Fibroblast of skin of back (primary cell): Measurements from ENCODE around the gene CETN1. TPM values are rescaled to one million over a fixed set of nuclear protein-coding genes. Genes with fewer than 3 reads are reported as not detected.
A peak's percentile ranks its signal among the peaks of the same experiment; 100 is the strongest.

Experiments
- DNase-seq: peaks from one replicate; pipeline ENCODE4 v3.0.0-alpha.2; 2013
- polyA plus RNA-seq, 2 experiments: library from polyadenylated mRNA; unstranded; fragments of 120-200 nt; gene quantifications; one replicate each; pipeline ENCODE4 v1.2.1, GENCODE V29; 2013; ENCODE audit not compliant: insufficient read length in 2 of 2

The CETN1 gene
- not detected for polyA plus RNA-seq (2013, experiment 1 of 2; ENCODE audit: insufficient read length)
- not detected for polyA plus RNA-seq (2013, experiment 2 of 2; ENCODE audit: insufficient read length)

DNA sequence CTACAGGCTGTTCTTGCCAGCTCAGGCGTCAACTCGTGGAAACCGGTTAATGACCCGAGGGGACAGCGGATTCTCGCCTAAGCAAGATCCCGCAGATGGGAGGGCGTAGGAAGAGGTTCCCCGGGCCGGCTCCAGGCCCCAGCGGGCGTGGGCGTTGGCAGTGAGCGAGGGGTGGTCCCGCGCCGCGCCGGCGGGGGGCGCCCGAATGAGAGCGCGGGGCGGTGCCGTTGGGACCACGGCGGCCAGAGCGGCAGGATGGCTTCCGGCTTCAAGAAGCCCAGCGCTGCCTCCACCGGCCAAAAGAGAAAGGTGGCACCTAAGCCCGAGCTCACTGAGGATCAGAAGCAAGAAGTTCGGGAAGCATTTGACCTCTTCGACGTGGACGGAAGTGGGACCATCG lies at the start of gene CETN1:
TSS of gene CETN1 (plus strand) at position 227 of the 400 bp plus-strand sequence. CDS start at position 256, 29 bp downstream.
- no peak for DNase-seq

DNA sequence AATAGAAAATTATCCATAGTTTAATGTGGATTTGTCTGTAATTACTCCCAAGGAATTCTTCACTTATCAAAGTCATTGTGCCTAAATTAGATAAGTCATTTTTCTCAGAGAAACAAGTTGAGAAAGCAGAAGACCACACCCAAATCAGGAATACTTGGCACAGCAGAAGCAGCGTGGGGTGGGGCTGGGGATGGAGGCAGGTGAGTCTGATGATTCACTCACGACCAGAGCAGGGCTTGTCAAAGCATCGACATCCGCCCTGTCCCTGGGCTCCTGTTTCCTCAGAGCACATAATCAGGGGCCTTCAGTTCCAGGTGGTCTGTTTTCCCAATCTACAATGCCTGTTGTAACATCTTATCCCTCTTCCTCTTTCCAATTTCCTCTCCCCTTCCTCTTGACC lies 48.2 kb upstream of the CETN1 start:
- DNase-seq = no peak

DNA sequence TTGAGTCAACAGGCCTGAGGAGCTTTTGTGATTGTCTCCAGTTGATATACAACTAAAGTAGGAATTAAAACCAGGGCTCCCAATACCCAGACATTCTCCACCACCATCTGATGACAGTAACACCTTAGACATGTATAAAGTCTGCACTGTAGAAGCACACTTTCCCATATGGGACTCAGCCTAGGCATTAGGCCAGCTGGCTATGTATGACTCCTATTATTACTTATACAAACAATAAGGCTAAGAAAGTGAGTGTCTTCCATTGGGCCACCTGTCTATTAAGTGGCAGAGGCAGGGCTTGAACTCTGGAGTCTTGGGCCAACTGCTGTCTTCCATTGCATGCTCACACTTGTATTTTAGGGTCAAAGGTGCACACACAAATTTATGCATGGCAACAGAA lies 47.5 kb upstream of the CETN1 start:
- DNase-seq = no peak

DNA sequence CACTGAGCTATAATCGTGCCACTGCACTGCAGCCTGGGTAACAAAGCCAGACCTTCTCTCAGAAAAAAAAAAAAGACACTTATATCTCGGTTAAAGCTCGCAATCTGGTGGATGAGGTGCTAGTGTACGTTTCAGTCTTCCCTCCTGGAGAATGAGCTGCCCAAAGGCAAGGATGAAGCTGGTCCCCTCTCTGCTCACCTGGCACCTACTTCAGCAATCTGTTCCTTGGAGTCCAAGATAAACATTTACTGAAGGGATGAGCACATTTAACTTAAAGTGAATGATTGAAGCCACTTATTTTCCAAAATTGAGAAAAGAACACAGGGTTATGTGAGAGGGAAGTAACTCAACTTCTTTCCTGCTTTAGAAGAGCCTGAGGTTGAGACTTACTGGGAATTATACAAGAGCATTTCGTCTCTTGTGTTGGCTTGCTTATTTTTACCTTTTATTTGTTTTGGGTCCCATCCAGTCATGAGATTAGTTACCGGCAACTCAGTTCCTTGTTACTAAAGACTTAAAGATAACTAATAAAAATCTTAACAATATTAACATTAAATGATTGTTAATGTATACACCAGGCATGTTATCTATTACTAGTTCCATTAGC lies 46.1 kb upstream of the CETN1 start:
- DNase-seq = no peak

DNA sequence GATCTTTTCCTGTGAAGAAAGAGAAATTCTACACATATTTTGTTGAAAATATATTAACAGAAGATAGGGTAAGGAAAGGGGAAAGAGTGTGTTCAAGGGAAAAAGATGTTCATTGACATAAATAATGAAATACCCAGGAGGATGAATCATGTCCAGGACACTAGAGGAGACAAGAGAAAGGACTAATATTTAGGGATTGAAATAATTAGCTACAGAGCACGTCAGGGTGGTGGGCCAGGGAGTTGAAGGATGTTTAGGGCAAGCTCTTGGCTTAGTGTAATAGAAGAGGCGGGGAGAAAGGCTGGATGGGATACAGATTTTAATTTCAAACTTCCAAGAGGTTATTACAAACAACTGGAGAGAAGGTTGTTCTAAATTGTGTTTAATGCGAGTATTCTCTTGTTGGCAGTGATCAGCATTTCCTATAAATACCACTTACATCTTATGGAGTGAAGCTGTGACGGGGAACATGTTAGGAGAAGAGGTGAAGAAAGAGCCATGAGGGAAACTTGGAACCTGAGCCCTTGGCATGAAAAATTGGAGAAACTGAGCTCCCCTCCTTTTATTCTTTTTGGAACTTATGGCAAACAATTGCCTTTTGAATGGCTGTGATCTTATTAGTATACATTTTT lies 36.6 kb upstream of the CETN1 start:
- no peak for DNase-seq

DNA sequence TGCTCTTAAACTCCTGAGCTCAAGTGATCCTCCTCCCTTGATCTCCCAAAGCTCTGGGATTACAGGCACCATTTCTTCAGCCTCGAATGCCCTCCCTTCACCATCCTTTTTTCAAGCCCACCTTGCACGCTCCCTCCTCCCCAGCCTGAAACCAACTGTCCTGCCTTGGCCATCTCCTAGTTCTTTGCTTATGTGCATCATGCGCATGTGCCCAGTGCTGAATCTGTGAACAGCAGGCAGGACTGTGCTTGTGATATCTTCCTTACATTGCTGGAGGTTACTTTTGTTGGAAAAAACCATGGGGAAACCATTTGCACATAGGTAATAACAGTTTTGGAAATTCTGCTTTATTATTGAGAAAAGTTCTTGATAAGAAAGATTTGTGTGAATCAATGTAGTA lies 30.2 kb upstream of the CETN1 start:
- DNase-seq = no peak

DNA sequence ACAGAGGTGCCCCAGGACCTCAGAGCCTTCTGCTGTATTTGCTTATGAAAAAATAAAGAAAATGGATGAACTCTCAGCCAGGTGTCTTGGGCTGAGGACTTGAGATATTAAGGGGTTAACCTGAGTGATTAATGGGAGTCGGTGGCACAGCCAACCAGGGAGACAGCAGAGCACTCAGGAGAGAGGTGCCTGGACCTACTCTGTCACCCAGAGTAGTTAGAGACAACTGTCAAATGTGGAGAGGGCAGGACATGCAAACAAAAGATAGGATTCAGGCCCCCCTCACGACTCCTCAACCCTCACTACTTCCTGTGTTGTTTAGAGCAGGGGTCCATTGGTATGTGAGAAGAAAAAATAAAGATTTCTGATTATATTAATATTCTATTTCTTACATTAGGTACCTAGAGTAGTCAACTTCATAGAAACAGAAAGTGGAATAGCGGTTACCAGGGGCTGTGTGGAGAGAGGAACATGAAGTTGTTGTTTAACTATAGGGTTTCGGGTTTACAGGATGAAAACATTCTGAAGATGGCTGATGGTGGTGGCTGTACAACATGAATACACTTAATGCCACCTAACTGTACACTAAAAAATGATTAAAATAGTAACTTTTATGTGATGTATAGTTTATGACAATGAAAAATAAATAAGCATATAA lies 28.6 kb upstream of the CETN1 start:
- no peak for DNase-seq

DNA sequence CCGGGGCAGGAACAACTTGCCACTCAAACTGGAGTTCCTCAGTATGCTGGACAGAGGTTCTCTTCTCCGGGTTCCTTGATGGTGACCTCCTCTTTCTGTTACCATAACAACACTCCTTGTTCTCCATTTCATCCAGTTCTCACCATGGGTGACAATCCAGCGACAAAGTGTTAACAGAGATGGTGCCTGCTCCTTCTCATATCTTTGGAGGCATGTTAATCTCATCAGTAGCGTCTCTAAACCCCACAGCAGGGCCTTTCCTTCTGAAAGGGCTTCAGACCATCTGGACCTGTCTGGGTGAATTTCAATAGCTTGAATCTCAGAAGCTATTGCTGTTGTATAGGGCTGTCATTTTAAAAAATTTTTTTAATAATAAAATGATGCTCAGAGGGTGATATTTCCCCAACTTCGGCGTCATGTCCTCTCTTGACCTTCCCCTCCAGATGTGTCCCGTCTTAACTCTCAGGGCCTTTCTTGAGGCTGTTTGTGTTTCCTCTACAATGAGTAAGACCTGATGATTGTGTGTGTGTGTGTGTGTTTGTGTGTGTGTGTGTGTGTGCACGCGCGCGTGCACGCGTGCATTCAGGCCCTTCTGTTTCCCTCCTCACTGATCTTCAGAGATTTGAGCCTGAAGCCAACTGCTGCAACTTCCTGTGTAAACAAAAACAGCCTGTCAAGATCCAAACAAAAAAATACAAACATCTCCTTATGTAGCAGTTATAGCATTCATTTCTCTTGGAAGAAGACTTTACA lies 24.3 kb upstream of the CETN1 start:
- peak; percentile 9 for DNase-seq

DNA sequence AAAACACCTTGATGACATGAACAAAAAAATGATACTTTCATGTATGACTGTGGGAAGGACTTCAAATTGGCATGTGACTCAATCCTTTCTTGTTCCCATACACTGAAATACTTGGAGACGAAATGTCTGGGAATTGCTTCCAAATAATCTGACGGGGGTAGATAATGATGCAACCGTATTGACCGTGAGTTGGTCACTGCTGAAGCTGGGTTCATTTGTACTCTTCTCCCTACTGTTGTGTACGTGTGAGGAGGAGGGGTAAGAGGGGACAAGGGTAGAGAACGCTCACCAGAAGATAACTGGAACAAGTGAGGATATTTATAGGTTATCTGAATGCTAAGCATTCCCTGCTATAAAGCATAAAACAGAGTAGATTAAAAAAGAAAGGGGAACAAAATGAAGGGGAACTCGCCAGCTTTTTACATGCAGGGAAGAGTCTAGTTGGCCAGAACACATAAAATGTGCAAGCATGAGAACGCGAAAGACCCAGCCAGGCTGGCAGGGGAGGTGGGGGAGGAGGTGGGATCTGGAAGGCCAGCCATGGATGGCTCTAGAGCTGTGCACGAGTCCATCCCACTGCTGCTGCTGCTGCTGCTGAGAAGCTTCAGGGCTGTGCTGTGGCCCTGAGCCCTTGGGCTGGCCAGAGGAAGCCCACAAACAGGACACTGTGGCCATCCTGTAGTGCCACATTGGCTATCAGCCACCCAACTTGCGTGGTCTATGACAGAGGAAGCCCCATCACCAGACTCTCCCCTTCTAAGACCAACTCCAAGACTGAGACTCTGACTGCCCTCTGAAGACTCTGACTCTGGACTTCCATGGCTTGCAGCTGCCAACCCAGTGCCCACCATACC lies 15.2 kb upstream of the CETN1 start:
- DNase-seq = no peak

DNA sequence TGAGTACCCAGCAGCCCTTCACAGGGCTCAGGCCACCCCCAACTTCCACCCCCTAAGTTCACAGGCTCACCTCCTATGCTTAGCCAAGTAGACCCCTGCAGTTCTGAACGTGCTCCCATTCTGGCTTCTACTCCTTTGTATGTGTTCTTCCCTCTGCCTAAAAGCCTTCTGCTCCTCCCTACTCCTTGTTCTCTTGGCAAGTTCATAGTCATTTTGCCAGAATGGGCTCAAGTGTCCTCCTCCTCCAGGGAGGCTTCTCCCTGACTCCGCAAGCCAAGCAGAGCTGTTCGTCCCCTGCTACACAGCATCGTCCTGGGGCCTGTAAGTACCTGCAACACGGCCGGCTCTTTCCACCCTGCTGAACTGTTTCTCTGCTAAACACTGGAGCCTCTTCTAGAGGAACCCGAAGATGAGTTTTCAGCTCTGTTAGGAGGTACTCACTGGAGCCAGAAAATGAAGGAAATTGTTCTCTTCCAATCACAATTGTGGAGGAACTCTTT lies 14.6 kb upstream of the CETN1 start:
- no peak for DNase-seq

DNA sequence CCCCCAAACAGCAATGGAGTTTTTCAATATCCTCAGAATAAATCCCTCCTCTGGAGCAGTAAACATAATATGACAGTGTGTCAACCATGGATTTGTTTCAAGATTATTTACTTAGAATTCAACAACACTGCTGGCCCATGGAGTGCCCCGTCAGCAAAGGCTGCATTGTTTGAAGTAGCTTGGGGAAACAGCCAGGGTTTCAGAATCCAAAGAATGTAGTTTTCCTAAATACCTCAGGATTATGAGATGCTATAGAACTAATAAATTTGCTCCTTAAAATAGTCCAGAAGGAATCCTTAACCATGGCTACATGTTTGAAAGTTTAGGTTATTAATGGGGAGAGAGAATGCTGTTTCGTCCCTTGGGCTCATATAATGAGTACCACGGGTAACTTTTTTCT lies 13.1 kb upstream of the CETN1 start:
- DNase-seq = peak; percentile 35

DNA sequence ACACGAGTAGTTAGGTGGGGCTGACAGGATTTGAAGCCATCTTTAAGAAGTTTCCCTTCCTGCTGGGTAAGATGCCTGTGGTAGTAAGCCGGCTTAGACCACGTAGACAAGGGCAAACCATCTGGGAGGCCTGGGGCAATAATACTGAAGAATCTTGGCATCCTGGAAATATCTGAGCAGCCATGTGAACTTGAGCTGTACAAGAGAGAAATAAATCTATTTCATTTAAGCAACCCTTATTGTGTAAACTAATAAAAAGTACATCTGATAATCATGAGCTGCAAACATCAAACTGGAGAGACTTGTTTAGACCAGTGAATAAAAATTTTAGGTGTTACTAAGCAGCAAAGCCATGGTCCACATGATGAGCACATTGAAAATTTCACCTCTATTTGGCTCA lies 11.4 kb upstream of the CETN1 start:
- no peak for DNase-seq

DNA sequence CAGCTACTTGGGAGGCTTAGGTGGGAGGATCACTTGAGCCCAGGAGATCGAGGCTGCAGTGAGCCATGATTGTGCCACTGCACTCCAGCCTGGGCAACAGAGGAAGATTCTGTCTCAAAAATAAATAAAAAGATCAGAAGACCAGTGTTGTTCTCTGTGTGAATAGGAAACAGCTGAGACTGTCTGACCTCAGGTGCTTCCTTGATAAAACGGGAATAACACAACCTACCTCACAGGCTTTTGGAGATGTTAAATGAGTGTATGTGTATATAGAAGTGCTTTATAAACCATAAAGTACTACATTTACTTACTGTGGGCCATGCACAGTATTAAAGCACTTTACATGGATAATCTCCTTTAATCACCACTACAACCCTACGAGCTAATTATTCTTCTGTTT lies 9.9 kb upstream of the CETN1 start:
- DNase-seq = no peak

DNA sequence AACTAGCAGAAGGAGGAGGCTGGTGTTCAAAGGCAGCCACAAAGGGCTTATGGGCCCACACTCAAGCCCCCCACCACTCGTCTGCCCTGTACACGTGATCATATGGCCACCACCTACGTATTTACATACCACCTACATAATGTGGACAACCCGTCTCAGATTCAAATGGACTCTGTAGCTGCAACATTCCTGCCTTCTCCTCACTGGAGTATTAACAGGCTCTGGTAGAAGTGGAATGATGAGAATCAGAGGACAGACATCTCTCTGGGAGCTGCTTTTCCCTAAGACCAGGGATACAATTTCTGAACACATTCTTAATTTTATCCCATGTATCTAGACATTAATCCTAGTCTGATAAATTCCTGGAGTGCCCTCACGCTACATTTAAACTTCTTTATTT lies 9.5 kb upstream of the CETN1 start:
- no peak for DNase-seq

DNA sequence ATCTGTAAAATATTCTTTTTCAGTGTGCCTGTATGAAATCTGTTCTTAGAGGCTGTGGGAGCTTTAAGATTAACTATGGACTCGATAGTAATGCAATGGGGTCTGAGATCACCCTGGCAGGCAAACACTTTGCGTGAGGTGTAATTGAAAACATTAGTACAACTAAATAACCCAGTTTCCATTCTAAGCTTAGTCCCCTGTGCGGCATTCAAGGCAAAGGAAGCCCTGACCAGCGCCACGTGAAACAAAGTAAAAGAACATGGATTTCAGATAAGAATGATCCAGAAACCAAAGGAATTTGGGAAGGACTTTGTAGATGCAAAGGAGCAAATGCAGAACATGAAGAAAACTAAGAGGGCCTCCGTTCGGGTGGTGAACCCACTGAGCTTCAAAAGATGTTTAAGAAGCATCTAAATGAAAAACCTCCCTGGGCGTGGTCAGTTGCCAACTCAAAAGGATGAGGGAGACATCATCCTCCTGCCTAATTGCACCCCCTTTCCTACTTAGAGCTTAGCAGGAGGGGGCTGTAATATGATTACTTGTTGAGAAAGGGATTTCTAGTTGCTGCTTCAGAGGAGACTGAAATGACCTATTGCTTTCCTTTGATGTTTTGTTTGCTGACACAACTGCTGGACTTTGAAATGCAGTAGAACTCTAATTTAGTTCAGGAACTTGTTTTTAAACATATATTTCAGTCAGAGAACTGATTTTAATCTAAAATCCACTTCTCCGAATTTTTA lies 7.9 kb upstream of the CETN1 start:
- DNase-seq = no peak

DNA sequence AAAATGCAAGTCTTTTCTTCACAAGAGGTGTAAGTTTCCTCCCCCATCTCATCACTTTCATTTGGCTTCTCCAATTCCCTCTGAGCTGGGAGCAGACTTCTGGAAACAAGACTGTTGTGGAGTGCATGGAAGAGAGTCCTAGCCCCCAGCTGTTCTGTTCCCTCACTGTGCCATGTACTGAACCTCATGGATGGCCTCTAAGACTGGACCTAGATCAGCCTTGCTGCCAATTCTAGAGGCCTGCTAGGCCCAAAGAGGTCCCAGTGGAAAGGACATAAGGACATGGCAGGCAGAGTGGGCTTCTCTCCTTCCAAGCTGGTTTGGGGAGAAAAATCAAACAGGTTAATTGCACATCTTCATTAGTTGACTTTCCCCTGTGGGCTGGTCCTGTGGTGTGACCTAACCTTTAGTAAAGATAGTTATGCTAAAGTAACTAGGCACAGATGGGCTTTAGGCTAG lies 7.3 kb upstream of the CETN1 start:
- no peak for DNase-seq

DNA sequence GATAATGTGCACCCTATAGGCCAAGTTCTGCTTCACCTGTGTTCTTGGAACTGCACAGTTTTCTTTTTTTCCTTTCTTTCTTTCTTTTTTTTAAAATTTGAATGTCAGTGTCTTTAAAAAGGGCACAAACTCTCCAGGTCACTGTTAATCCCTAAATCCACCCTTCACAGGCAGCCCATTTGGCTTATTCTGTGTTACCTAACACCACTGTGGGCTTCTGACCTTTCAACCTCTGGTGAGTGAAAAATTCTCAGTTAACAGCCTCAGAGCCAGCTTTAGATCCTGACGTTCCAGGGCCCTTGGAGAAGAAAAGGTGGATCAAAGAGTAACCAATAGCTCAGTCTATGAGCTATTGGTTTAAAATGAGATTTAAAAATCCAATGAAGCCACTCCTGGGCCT lies 6.8 kb upstream of the CETN1 start:
- no peak for DNase-seq

DNA sequence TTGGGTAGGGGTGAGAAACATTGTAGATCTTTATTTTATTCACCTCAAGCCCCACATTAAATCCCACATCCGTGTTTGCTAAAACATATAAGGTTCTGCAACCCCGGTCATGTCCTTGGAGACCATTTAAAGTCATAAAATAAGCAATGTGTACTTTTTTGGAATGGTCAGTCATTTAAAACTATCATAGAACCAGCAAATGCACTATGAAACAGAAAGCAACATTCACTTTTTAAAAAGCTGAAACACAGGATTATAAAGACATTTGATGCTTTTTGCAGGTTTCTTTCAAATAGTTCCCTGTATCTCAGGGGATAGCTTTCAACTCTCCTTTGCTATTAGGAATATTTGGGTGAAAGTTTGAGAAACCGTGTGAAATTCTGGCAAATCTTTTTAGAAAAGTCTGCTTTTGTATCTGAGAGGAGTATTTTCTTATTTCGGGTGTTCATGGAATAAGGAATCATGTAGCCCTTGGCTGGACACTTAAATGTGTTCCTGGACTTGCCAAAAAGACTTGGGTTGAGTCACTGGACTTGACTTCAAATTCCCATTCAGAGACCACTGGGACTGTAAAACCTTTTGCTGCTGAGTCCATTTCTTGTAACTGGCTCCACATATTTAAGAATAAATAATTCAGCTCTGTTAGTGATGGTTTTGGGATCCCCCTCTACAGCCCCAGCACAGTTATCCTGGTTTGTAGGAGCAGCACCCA lies 5.9 kb upstream of the CETN1 start:
- DNase-seq = no peak

DNA sequence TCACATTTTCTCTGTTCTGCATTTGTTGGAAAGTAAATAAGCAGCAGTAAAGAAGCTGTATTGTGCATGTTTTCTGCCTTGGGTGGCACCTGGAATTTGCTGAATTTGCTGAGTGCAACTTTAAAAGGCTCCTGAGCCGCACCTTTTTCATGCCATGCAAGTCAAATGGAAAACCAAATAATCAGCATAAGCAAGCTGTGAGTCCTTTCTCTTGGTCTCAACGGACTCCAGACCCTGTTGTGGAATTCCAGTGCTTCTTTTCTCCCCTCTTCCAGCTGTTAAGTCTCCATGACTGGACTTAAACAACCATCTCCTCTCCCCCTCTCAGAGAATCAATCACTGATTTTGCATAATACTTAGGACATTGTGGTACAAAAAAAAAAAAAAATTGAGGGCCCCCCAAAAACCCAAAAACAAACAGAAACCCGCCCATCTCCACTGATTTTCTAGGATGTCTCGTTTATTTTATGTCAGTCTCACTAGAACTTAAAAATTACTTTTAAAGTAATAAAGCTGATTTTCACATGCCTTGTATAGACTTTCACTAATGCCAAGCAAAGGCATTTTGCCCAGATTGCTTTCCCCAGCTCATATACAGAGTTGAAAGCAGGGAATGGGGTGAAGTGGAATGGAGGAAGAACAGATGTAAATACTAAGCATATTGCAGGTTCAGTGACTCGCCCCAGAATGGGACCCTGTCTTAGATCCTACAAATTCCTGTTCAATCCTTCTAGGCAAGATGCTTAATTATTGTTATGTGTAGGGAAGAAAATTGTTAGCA lies 5.1 kb upstream of the CETN1 start:
- DNase-seq = no peak

DNA sequence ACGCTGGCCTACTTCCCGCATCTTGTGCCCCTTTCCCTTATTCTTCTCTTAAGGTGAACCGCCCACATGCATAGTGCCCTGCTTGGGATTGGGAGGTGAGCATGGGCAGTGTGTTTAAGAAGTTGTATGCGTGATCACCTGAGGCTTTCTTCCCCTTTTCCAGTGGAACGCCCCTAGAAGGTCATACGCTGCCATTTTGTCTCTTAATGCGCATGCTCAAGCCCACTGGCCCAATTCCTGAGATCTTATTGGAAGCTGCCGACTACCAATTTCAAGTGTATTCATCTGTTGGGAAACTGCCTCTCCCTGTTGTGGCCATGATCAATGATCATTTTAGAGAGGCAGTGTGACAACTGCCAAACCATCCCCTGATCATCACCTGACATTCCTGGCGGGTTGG lies 3.3 kb upstream of the CETN1 start:
- DNase-seq = no peak
